NT2/D1 (cell line): ENCODE results near the gene TLL2.

Experiments
- YY1 ChIP-seq: IDR thresholded peaks from 2 replicates; pipeline ENCODE4 v1.6.1; 2011; ENCODE audit not compliant: insufficient read length, insufficient read depth
- ZNF274 ChIP-seq: IDR thresholded peaks from 2 replicates; pipeline ENCODE4 v1.6.1; 2011; ENCODE audit warnings: mild to moderate bottlenecking, low read depth, low read length

DNA sequence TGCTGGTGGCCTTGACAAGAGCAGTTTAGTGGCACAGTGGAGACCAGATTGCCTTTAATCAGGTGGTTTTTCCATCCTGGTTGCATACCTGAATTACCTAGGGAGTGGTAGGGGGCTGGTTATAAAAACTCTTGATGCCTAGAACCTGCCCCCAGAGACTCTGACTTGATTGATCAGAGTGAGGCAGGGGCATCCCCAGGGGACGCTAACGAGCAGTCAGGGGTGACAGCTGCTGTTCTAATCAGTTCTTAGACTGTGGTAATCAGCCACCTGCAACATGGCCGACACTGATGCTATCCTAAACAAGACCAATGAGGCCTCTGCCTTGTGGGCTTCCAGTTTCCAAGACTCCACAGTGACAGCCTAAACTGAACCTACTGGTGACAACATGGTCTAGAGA is 153.0 kb downstream of the TLL2 start:
- TF ChIP-seq ZNF274: no peak
- no peak for TF ChIP-seq YY1
